HG02938 (cell line): ENCODE results near the gene PALM3.
"Not testable (repeated sequence)": the region's sequence is repeated elsewhere in the genome, so short reads cannot be mapped to it uniquely, and the experiment has no call there.

Source experiments
- ATAC-seq: cut with Tn5 transposase; IDR thresholded peaks from one replicate; pipeline ENCODE4 v1.9.1; 2021; ENCODE audit warnings: mild to moderate bottlenecking, moderate library complexity; ENCODE audit not compliant: unreplicated experiment

The PALM3 gene

DNA sequence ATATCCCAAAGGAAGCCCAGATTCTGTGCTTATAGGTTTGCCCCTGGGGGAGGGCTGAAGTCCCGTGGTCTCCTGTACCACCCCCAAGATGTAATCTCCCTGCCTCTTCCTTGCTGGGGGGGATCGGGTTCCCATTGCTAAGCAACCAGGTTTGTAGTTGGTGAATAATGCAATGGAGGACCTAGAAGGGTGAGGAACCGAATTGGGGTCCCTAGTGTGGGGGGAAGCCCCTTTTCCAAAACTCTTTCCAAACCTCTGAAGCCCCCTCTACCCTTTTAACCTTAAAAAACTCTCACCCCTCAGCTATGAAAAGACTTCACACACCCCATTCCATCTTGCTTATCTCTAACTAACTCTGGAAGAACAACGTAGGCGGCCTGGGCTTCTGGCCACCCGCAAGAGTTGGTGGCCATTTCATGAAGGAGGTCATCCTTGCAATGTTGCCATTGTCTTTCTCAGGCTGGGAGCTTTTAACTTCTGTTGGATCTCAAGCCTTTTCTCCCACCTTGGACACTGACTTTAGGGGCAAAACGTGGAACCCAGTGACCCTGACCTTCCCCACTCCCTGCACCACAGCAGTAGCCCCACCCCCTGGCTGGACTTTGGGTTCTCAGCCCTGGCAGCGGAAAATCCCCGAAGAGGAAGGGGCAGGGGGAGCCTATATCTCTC is 661 bp downstream of the PALM3 start:
- ATAC-seq, result no peak

DNA sequence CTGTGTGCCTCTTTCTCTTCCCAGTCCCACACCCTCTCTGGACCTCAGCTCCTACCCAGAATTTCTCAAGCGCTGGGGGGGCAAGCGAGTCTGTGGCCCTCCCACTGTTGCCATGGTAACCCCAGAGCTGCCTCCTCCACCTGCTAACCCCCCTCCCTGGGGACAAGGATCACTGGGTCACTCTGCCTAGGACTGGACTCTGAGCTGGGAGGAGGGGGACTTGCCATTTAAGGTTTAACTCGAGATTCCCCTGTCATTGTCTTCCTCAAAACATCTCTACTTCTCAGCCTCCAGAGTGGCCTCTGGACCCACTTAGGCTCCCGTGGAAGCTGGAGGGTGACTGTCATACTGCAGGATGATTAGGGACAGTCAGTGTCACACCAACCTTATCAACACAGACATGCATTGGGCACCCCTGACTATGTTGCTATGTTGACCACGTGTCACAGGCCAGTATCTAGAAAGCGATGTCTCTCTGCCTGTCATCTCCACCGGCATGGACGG is 2.2 kb downstream of the PALM3 start:
- ATAC-seq, result no peak

DNA sequence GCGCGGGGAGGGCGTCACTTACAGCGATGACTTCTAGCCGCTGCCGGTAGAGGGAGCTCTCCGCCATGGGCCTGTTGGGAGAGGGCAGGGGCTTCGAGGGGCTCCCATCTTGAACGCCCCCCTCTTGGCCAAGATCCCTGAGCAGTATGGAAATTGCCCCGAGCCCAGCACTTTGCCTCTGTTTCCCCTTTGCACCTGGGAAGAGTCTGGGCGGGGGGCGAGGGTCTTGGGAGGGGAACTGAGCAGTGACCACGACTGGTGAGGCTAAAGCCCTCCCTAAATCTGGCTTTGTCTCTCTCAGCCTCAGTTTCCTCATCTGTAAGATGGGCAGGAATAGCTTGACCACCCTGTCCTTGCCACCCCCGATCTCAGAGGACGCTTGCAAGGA is 2.8 kb downstream of the PALM3 start:
- ATAC-seq, result no peak

DNA sequence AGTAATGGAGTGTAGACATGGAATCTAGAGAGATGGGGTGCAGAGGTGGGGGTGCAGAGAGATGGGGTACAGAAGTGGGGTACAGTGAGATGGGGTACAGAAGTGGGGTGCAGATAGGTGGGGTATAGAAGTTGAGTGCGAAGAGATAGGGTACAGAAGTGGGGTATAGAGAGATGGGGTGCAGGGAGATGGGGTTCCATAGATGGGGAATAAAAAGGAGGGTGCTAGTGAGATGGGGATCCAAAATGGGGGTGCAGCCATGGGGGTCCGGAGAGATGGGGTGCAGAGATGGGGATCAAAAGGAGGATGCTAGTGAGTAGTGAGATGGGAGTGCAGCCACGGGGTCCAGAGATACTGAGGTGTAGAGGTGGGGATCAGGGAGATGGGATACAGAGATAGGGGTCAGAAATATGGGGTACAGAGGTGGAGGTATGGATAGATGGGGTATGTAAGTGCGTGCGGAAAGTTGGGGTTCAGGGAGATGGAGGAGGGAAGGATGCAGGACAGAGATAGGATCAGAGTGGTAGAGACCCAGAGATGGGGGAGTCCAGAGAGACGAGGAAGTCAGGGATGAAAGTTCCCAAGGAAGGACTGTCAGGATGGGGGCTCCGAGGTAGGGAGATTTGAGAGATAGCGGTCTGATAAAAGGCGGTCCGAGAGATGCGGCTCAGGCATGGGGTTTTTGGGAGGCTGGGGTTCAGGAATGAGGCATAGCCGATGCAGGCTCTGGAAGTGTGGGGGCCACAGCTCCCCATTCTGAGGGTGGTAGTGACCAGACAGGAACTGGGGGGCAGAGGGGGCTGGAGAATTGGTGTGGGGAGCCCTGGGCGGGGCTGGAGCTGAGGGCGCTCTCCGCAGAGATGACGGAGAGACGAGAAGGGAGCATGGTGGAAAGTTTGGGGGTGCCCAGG is 3.4 kb downstream of the PALM3 start:
- ATAC-seq, result no peak

DNA sequence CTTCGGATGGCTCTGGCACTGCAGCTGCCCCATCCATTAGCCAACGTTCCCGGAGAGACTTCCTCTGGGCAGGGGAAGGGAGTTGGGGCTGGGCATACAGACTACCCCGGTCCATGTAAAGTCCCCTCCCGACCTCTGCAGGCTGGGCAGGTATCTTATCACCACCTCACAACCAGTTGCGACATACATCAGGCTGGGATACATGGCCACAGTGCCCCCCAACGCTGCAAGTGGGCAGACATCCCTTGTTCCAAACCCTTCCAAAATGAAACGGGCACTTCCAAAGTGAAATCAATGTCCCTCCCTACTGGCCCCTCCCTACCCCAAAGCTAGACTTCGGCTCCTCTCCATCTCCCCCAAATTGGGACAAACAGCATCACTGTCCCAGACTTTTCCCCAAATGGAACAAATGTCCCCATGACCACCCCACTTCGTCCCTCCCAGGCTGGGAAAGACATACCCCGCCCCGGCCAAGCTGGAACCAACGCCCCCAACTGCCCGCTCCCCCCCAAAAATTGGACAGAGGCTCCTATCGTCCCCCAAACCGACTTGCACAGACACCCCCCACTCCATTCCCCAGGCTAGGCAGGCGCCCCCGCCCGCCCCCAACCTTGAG is 5.0 kb downstream of the PALM3 start:
- ATAC-seq, result no peak

DNA sequence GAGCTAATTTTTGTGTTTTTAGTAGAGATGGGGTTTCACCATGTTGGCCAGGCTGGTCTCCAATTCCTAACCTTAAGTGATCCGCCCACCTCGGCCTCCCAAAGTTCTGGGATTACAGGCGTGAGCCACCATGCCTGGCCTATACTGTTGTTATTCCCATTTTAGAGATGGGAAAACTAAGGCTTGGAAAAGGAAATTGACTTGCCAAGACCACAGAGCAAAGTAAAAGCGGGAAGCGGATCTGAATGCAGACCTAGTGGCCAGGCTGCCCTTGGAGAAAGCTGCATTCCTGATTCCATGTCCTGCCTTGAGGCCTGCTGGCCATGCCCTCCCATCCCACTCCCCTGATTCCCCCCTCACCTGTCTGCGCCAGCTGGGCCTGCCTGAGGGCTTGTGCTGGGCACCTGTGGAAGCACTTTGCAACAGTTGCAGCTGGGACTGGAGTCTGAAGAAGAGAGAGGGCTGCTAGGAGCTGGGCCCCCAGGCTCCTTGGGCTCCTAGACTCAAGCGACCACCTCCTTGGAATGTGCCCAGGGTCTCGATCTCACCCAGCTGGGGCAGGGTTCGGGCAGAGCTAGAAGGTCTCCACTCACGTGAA is 5.7 kb downstream of the PALM3 start:
- no peak for ATAC-seq

DNA sequence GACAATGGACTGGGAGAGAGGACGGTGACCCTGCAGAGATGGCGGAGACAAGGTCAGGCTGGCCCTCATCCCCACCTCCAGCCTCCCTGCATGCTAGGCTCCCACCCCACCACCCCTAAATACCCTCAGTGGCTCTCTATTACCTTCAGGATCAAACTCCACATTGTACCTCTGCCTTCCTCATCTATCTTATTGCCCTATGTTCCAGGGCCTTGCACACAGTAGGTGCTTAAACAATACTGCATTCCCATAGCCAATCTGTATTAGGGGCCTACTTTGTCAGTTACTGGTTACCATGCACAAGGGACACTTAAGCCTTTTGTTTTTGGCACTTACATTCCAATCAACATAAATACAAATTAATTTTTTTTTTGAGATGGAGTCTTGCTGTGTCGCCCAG is 6.5 kb downstream of the PALM3 start:
- no peak for ATAC-seq

DNA sequence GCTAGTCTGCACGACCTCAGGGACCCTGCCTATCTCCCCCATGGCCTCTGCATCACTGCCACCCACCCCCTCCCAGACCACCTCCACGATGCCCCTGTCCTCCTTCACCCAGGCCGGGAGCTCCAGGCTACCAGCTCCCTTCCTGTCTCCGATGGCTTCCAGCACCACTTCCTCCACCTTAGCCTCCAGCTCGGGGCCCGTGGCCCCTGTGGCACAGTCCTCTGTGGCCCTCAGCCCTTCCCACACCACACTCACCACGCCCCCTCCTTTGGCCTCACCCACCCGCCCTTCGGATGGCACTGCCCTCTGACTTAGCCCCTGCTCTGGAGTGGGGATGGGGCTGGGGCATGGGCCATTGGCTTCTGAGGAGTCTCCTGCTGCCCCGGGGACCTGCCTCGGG is 7.2 kb downstream of the PALM3 start:
- ATAC-seq, result no peak

DNA sequence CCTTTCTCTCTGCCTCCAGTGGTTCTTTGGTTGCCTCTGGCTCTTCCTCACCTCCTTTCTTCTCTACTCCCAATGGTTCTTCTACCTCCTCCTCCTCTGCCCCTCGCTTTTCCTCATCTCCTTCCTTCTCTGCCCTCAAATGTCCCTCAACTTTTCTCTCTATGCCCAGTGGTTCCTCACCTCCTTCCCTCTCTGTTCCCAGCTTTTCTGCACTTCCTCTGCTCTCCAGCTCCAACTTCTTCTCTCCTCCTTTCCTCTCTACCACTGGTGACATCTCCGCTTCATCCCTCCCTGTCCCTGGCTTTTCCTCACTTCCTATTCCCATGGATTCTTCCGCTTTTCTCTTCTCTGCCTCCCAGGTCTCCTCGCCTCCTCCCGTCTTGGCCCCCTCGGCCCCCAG is 7.8 kb downstream of the PALM3 start:
- no peak for ATAC-seq

DNA sequence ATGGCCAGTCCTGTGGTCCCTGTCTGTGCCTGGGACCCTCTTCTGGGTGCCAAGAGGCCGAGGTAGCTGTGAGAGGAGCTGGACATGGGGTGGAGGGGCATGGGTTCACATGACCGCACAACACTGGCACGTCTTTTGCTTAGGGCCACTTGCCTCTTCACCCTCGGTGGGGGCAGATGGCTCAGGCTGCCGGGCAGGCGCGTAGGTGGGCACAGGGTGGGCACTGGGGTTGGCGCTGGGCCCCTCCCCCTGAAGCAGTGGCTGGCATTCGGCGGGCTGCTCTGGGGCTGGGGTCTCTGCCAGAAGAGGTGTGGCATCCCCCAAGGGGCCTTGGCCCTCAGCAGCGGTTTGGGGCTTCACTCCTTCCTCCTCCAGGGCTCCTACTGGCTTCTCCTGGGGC is 8.4 kb downstream of the PALM3 start:
- ATAC-seq, result no peak

DNA sequence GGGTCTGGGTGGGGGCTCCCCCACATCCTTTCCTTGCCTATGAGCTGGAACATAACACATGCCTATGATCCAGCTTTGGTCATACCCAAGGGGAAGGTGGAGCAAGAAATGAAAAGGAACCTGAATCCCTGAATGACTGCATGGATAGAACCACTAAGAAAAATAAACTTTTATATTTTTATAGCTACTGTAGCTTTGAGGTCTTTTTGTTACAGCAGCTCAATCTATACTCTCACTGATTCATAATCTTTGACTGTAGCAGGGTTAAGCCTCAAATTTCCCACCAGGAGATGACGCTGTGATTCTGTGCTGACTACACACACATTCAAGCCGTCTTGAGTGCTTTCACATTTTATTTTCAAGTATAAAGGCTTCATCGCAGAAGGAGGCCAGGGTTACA is 8.8 kb downstream of the PALM3 start:
- no peak for ATAC-seq

DNA sequence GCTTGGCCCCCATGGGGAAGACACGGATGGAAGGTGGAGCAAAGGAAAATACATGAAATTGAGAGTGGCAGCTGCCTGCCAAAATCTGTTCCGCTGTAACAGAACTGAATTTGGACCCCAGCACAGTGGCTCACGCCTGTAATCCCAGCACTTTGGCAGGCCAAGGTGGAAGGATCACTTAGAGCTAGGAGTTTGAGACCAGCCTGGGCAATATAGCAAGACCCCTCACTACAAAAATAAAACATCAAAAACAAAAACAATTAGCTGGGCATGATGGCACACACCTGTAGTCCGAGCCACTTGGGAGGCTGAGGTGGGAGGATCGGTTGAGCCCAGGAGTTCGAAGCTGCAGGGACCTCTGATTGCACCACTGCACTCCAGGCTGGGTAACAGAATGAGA is 9.4 kb downstream of the PALM3 start:
- ATAC-seq, result no peak

DNA sequence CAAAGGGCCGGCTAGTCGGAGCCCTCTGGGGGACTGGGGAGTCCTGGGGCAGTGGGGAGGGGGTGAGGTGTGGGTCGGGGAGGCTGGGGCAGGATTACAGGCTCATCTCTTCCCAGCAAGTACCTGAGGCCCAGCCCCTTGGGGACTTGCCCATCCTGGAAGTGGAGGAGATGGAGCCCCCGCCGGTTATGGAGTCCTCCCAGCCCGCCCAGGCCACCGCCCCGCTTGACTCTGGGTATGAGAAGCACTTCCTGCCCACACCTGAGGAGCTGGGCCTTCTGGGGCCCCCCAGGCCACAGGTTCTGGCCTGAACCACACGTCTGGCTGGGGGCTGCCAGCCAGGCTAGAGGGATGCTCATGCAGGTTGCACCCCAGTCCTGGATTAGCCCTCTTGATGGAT is 9.9 kb downstream of the PALM3 start:
- no peak for ATAC-seq

DNA sequence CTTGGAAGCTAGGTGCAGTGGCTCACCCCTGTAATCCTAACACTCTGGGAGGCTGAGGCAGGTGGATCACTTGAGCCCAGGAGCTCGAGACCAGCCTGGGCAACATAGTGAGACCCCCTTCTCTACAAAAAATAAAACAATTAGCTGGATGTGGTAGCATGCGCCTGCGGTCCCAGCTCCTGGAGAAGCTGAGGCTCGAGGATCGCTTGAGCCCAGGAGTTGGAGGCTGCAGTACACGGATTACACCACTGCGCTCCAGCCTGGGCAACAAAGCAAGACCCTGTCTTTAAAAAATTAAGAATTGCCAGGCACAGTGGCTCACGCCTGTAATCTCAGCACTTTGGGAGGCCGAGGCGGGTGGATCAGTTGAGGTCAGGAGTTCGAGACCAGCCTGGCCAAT is 10.9 kb downstream of the PALM3 start:
- ATAC-seq, result not testable (repeated sequence)

DNA sequence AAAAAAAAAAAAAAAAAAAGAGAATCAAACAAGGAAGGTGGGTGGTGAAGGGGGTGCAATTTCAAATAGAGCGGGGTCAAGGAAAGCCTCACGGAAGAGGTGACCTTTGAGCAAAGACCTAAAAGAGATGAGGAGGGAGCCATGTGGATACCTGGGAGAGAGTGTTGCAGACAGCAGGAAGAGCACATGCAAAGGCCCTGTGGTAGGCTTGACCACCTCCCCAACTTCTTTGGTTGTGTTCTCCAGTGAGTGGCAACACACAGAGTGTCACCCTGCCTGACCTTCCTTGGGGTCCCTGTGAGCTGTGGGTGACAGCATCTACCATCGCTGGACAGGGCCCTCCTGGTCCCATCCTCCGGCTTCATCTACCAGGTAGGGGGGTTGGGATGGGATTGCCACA is 11.4 kb downstream of the PALM3 start:
- ATAC-seq, result no peak

DNA sequence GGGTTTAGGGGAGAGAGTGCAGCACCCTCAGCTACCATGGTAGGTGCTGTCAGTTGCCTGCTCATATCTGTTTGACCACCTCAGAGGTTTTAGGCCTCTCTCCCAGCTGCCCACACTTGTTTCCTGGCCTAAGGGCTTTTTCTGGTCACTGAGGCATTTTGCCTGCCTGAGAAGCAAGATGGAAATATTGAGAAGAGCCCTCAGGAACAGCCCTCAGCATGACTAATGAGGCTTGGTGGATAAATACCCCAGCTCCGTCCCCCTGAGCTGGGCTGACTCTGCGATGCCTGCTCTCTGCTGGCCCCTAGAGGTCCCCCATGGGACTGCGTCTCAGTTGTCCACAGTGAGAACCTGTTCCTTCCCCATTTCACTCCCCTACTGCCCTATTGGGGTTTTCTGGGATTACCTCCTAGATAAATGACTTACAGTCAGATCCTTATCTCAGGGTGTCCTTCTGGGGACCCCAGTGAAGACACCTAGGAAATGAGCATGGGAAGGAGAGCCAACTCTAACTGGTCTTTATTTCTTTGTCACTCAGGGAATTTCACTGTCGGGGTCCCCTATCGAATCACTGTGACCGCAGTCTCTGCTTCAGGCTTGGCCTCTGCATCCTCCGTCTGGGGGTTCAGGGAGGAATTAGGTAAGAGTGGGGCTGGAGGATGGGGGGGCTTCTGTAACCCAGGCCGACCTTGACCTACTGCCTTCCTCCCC is 13.3 kb downstream of the PALM3 start:
- ATAC-seq, result no peak

DNA sequence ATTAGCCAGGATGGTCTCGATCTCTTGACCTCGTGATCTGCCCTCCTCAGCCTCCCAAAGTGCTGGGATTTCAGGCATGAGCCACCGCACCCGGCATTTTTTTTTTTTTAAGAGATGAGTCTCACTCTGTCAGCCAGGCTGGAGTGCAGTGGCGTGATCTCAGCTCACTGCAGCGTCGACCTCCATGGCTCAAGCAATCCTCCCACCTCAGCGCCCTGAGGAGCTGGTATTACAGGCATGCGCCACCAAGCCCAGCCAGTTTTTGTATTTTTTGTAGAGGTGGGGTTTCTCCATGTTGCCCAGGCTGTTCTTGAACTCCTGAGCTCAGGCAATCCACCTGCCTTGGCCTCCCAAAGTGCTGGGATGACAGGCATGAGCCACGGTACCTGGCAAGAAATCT is 14.0 kb downstream of the PALM3 start:
- ATAC-seq, result not testable (repeated sequence)

DNA sequence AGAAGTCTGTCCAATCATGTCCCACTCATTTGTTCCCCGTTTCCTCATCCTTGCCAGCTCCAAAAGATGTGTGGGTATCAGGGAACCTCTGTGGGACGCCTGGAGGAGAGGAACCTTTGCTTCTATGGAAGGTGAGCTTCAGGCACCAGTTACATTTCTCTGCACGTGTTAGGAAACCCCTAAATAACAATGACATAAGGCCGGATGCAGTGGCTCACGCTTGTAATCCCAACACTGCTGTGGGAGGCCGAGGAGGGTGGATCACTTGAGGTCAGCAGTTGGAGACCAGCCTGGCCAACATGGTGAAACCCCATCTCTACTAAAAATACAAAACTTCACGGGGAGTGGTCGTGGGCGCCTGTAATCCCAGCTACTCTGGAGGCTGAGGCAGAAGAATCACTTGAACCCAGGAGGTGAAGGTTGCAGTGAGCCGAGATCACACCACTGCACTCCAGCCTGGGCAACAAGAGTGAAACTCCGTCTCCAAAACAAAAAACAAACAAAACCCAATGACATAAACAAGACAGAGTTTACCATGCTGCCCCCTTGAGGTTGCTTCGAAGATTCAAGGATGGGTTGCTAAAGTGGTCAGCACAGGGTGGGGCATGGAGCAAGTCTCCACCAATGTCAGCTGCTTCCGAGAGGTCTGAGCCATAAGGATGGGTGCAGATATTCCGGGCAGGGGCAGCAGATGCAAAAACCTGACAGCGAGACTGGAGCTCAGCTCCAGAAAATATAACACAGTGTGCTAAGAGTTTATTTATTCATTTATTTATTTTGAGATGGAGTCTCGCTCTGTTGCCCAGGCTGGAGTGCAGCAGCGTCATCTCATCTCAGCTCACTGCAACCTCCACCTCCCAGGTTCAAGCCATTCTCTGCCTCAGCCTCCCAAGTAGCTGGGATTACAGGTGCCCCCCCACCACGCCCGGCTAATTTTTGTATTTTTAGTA is 18.9 kb downstream of the PALM3 start:
- ATAC-seq, result not testable (repeated sequence)

DNA sequence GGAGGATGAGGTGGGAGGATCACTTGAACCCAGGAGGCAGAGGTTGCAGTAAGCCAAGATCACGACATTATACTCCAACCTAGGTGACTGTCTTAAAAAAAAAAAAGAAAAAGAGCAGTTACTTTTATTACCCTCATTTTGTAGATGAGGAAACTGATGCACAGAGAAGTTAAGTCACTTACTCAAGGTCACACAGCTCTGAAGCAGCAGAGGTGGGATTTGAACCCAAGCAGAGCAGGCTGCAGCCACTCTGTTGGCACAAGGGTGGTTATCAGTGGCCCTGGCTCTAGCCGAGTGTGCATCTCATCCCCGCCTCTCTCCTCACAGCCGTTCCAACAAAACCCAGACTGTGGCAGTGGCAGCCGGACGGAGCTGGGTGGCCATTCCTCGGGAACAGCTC is 22.7 kb downstream of the PALM3 start:
- ATAC-seq, result no peak

DNA sequence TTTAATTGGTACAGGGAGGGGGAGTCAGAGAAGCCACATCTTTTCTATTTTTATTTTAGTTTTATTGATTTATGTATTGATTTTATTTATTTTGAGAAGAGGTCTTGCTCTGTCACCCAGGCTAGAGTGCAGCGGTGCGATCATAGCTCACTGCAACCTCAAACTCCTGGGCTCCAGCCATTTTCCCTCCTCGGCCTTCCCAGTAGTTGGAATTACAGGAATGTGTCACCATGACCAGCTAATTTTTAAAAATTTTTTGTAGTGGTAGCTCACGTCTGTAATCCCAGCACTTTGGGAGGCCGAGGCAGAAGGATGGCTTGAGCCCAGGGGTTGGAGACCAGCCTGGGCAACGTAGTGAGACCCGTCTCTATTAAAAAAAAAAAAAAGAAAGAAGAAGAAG is 26.2 kb downstream of the PALM3 start:
- no peak for ATAC-seq
